Measurements from ENCODE around the gene SLC23A1. TPM values are rescaled to one million over a fixed set of nuclear protein-coding genes. Genes with fewer than 3 reads are reported as not detected.

Gene SLC23A1
- total and polyA plus RNA-seq, 2 experiments from 2014 or later = 3.3 to 13.4 TPM

DNA sequence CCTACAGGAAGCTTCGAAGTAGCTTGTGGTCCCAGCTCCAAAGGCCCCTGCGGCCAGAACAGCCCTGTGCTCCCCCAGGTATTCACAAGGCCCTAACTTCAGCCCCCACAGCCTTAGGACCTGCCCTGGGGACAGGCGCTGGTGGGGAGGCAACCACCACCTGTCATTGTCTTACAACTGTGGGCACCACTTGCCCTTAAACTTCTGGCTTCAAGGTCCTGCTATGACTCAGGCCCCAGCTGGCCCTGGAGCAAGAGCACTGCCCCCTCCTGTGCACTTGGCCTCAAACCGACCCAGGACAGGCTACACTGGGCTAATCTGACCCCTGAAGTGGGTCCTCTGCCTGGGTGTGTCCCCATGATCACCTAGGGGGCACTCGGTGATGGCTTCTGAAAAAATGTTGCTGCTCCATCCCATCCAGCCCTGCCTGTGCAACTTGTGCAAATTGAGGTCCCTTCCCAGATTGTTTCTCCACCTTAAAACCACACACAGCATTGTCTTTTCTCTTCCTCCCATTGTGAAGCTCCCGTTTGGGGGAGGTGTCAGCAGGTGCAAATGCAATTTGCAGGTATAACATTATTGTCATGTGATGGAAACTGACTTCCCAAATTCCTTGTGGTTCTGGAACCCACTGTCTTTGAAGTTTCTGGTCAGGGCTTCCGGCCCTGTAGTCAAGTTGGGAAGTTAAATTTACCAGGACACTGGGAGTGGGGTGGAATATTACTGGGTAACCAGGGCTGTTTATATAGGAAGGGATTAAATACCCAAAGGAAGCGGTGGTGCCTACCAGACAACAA lies 12.9 kb upstream of the SLC23A1 start:
- Histone ChIP-seq H3K79me2 (no peaks in the 10 kb centered on the region), H3K4me2 (no peak overlapping the region)

DNA sequence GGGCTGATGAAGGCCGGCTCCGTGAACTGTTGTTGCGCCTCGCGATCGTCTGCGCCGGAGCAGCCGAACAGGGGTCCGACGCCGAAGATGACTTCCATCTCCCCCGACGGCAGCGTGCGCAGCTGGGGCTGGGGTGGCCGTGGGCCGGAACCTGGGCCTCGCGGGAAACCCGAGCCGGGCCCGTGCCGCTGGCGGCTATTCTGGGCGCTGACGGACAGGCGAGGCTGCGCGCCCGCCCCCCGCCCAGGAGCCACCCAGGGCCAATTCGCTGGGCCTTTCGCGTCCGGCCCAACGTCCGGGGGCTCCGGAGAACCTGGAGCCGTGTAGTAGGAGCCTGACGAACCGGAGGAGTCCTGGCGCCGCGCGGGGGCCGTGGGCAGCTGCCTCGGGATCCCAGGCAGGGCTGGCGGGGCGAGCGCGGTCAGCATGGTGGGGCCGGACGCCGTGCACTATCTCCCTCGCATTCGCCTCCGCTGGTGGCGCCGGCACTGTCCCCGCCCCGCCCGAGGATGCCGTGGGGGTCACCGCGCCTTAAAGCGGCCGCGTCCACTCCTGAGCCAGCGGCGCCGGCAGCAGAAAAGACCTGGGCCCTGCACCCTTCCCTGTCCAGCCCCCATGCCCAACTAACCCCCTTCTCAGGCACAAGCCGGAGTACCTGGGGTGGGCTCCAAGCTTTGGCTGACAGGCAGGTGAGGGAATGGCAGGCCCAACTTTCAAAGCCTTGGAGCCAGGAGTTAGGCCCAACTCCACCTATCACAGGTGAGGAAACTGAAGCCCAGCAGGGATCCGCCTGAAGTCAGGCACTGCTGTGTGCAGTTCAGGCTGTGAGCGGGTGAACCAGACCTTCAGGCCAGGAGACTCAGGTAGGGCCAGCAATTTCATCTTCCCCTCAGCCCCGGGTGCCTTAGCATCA lies 11.8 kb upstream of the SLC23A1 start, which contains the start of gene PROB1:
TSS of gene PROB1 (minus strand) at position 451 of the 913 bp plus-strand sequence. CDS start at position 428, 23 bp downstream.
- H2AFZ ChIP-seq = peak within 1 kb of the TSS; percentile 82
- H3K36me3 ChIP-seq (replicated peaks; ENCODE audit: insufficient read depth, low read depth) = no peaks in the 10 kb centered on the region
- no peaks in the 10 kb centered on the region for H4K20me1 ChIP-seq (ENCODE audit: insufficient read depth, poor library complexity, severe bottlenecking)
- no peaks in the 10 kb centered on the region for H3K79me2 ChIP-seq
- WGBS (ENCODE audit: low lambda C conversion rate, missing lambda C conversion rate) = 26% methylated on average over 58 of the region's 76 CpGs
- H3K4me1 ChIP-seq (ENCODE audit: insufficient read depth) = peaks cover 8% of the 10 kb centered on the region
- peak within 1 kb of the TSS; percentile 48 for H3K4me3 ChIP-seq
- no peaks in the 10 kb centered on the region for H3K9me3 ChIP-seq (ENCODE audit: low read depth)
- no peak within 1 kb of the TSS for H3K27ac ChIP-seq
- peak within 1 kb of the TSS; percentile 91 for H3K4me2 ChIP-seq
- TF ChIP-seq EZH2phosphoT487 (IDR thresholded peaks at IDR 0.05; ENCODE audit: low read depth, severe bottlenecking, unreplicated experiment) (peak; percentile 62), EZH2 (IDR thresholded peaks at IDR 0.05; ENCODE audit: borderline replicate concordance) (peak; percentile 28)
- TF ChIP-seq, protein P1, sequence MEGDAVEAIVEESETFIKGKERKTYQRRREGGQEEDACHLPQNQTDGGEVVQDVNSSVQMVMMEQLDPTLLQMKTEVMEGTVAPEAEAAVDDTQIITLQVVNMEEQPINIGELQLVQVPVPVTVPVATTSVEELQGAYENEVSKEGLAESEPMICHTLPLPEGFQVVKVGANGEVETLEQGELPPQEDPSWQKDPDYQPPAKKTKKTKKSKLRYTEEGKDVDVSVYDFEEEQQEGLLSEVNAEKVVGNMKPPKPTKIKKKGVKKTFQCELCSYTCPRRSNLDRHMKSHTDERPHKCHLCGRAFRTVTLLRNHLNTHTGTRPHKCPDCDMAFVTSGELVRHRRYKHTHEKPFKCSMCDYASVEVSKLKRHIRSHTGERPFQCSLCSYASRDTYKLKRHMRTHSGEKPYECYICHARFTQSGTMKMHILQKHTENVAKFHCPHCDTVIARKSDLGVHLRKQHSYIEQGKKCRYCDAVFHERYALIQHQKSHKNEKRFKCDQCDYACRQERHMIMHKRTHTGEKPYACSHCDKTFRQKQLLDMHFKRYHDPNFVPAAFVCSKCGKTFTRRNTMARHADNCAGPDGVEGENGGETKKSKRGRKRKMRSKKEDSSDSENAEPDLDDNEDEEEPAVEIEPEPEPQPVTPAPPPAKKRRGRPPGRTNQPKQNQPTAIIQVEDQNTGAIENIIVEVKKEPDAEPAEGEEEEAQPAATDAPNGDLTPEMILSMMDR (IDR thresholded peaks at IDR 0.05; ENCODE audit: poor library complexity) = no peak
- no peaks in the 10 kb centered on the region for H3K9me2 ChIP-seq (replicated peaks; ENCODE audit: insufficient read depth)
- no peak for DNase-seq (ENCODE audit: low spot score)
- peaks cover 26% of the 10 kb centered on the region for H3K27me3 ChIP-seq

More for the DNA sequence above, 12.9 kb upstream of the SLC23A1 start:
- WGBS (ENCODE audit: low lambda C conversion rate, missing lambda C conversion rate) = 81% methylated on average over 8 of the region's 8 CpGs
- H4K20me1 ChIP-seq (ENCODE audit: insufficient read depth, poor library complexity, severe bottlenecking) = no peaks in the 10 kb centered on the region
- H3K4me1 ChIP-seq (ENCODE audit: insufficient read depth) = peaks cover 8% of the 10 kb centered on the region
- H3K36me3 ChIP-seq (replicated peaks; ENCODE audit: insufficient read depth, low read depth) = no peaks in the 10 kb centered on the region
- no peak overlapping the region for H3K4me3 ChIP-seq
- DNase-seq (ENCODE audit: low spot score) = no peak
- H2AFZ ChIP-seq = no peak overlapping the region
- TF ChIP-seq EZH2phosphoT487 (IDR thresholded peaks at IDR 0.05; ENCODE audit: low read depth, severe bottlenecking, unreplicated experiment) (no peak), EZH2 (IDR thresholded peaks at IDR 0.05; ENCODE audit: borderline replicate concordance) (no peak)
- H3K27me3 ChIP-seq = peaks cover 26% of the 10 kb centered on the region
- no peaks in the 10 kb centered on the region for H3K9me2 ChIP-seq (replicated peaks; ENCODE audit: insufficient read depth)
- H3K27ac ChIP-seq = no peak overlapping the region
- H3K9me3 ChIP-seq (ENCODE audit: low read depth) = no peaks in the 10 kb centered on the region

DNA sequence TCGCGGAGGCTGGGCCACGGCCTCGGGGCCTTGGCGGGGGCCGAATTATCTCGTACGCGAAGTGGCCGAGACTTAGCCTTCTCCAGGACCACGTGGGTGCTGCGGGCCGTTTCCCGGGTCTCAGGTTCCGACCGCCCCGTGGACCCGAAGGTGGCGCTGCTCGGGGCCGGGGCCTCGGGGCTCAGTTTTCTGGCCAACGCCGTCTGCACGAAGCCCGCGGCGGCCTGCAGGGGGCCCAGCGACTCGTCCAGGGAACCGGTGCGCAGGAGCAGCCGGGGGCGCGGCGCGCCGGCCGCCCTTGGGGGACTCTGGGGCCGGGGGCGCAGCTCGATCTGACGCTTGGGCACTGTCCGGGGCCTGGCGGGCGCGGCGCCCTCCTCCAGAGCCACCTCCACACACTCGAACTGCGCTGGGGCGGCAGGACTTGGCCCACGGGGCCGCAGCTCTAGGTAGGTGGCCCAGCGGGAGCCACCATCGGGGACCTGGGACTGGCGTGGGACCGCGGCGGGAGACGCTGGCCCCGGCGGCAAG lies 11.1 kb upstream of the SLC23A1 start:
- Histone ChIP-seq H3K4me3 (peak overlapping the region; percentile 48), H3K4me2 (peak overlapping the region; percentile 91), H3K36me3 (replicated peaks; ENCODE audit: insufficient read depth, low read depth) (no peaks in the 10 kb centered on the region), H3K9me3 (ENCODE audit: low read depth) (no peaks in the 10 kb centered on the region), H3K27ac (no peak overlapping the region), H2AFZ (peak overlapping the region; percentile 82), H3K27me3 (peaks cover 26% of the 10 kb centered on the region), H4K20me1 (ENCODE audit: insufficient read depth, poor library complexity, severe bottlenecking) (no peaks in the 10 kb centered on the region), H3K4me1 (ENCODE audit: insufficient read depth) (peaks cover 8% of the 10 kb centered on the region), H3K79me2 (no peaks in the 10 kb centered on the region), H3K9me2 (replicated peaks; ENCODE audit: insufficient read depth) (no peaks in the 10 kb centered on the region)
- TF ChIP-seq, protein P1 (IDR thresholded peaks at IDR 0.05; ENCODE audit: poor library complexity) = peak; percentile 46
- TF ChIP-seq EZH2phosphoT487 (IDR thresholded peaks at IDR 0.05; ENCODE audit: low read depth, severe bottlenecking, unreplicated experiment) (no peak), EZH2 (IDR thresholded peaks at IDR 0.05; ENCODE audit: borderline replicate concordance) (peak; percentile 80)
- under 1% methylated on average over 37 of the region's 62 CpGs for WGBS (ENCODE audit: low lambda C conversion rate, missing lambda C conversion rate)
- peak; percentile 77 for DNase-seq (ENCODE audit: low spot score)
